Measurements from ENCODE around the gene RNASE11.
"Not testable (repeated sequence)": the region's sequence is repeated elsewhere in the genome, so short reads cannot be mapped to it uniquely, and the experiment has no call there.

The RNASE11 gene

GRCh38 chr14:20578325-20578724 lies 9.5 kb downstream of the RNASE11 start:
- DNase-seq = no peak

- DNase-seq = not testable (repeated sequence)
Observed at GRCh38 chr14:20572382-20572990, 15.3 kb downstream of the RNASE11 start.

- not testable (repeated sequence) for DNase-seq
Observed at GRCh38 chr14:20570720-20571119, 17.1 kb downstream of the RNASE11 start.

- not testable (repeated sequence) for DNase-seq
Observed at GRCh38 chr14:20569865-20570264, 17.9 kb downstream of the RNASE11 start.

- DNase-seq = no peak
Observed at GRCh38 chr14:20569066-20569465, 18.7 kb downstream of the RNASE11 start.

GRCh38 chr14:20568393-20568792 lies 19.4 kb downstream of the RNASE11 start:
- no peak for DNase-seq

GRCh38 chr14:20567199-20567598 lies 20.6 kb downstream of the RNASE11 start:
- not testable (repeated sequence) for DNase-seq

- no peak for DNase-seq
Observed at GRCh38 chr14:20564501-20564997, 23.3 kb downstream of the RNASE11 start.

GRCh38 chr14:20563971-20564370 lies 23.8 kb downstream of the RNASE11 start:
- no peak for DNase-seq

- DNase-seq = no peak
Observed at GRCh38 chr14:20560961-20561360, 26.8 kb downstream of the RNASE11 start, which contains the start of gene RNASE9. TSS of gene RNASE9 (minus strand) at chr14:20561047.

GRCh38 chr14:20559461-20559904 lies 28.3 kb downstream of the RNASE11 start:
- DNase-seq = no peak

- no peak for DNase-seq
Observed at GRCh38 chr14:20557212-20557542, 30.6 kb downstream of the RNASE11 start.

- DNase-seq = no peak
Observed at GRCh38 chr14:20556500-20557211, 31.1 kb downstream of the RNASE11 start.

- DNase-seq = no peak
Observed at GRCh38 chr14:20555845-20556244, 32.0 kb downstream of the RNASE11 start.

GRCh38 chr14:20553024-20553423 lies 34.8 kb downstream of the RNASE11 start:
- DNase-seq = no peak

GRCh38 chr14:20551606-20552005 lies 36.2 kb downstream of the RNASE11 start:
- DNase-seq = no peak

- DNase-seq = no peak
Observed at GRCh38 chr14:20550926-20551325, 36.9 kb downstream of the RNASE11 start.

- DNase-seq = no peak
Observed at GRCh38 chr14:20548414-20549158, 39.2 kb downstream of the RNASE11 start.

- DNase-seq = no peak
Observed at GRCh38 chr14:20546877-20547276, 40.9 kb downstream of the RNASE11 start.

GRCh38 chr14:20539906-20540305 lies 47.9 kb downstream of the RNASE11 start:
- no peak for DNase-seq
